Measurements from ENCODE around the gene TAF1.
"Not testable (repeated sequence)": the region's sequence is repeated elsewhere in the genome, so short reads cannot be mapped to it uniquely, and the experiment has no call there.

The TAF1 gene

DNA sequence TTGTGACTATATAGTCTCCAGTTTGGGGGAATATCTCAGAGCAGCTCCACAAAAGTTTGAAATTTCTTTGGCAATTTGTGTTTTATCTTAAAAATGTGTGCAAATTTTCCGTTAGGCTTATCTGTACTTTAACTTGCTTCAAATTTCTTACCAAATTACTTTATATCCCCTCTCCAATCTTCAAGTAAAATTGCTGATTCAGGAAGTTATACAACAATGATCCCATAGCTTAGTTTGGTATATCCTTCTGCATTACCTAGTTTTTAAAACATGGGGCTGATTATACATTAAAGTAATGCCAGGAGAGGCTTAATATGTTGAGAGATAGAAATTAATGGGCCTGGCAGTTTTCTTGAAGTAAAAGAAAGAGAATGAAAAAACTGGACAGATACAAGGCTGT, 66.6 kb downstream of the TAF1 start:
- DNase-seq, result no peak

DNA sequence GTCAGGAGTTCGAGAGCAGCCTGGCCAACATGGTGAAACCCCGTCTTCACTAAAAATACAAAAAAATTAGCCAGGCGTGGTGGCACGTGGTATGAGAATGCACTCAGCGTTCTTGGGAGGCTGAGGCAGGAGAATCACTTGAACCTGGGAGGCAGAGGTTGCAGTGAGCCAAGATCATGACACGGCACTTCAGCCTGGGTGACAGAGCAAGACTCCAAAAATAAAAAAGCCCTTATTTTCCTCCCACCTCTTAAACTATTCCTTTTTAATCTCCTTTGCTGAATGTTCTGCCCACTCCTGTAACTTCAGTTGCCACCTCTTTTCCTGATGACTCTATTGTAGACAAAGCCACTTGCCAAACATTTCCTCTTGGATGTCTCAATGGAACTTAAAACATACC, 72.6 kb downstream of the TAF1 start:
- no peak for DNase-seq

DNA sequence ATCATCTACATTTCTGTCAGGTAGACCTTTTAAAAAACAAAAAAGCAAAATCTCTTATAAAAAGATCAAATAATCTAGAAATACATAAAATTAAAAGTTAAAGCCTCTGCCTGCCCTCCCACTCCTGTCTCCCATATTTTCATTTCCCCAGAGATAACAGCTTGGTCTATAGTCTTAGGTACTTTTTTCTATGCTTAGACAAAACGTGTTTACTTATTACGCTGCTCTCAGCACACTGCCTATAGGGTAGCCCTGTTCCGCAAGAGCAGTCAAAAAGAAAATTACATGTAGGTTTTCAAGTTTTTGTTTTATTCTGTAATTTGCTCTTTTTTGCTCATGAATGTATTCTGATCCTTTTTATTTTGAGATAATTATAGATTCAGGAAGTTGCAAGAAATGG, 73.3 kb downstream of the TAF1 start:
- no peak for DNase-seq

GRCh38 chrX:71439896-71440295, 73.7 kb downstream of the TAF1 start:
- DNase-seq, result no peak

GRCh38 chrX:71440401-71440800, 74.2 kb downstream of the TAF1 start:
- no peak for DNase-seq

DNA sequence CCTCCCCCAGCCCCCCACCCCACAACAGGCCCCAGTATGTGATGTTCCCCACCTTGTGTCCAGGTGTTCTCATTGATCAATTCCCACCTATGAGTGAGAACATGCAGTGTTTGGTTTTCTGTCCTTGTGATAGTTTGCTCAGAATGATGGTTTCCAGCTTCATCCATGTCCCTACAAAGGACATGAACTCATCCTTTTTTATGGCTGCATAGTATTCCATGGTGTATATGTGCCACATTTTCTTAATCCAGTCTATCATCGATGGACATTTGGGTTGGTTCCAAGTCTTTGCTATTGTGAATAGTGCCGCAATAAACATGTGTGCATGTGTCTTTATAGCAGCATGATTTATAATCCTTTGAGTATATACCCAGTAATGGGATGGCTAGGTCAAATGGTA, 75.7 kb downstream of the TAF1 start:
- DNase-seq, result not testable (repeated sequence)

GRCh38 chrX:71450433-71451106, 84.4 kb downstream of the TAF1 start:
- DNase-seq, result no peak

DNA sequence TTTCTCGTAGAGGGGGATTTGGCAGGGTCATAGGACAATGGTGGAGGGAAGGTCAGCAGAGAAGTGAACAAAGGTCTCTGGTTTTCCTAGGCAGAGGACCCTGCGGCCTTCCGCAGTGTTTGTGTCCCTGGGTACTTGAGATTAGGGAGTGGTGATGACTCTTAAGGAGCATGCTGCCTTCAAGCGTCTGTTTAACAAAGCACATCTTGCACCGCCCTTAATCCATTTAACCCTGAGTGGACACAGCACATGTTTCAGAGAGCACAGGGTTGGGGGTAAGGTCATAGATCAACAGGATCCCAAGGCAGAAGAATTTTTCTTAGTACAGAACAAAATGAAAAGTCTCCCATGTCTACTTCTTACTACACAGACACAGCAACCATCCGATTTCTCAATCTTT, 85.4 kb downstream of the TAF1 start:
- DNase-seq, result not testable (repeated sequence)

- DNase-seq, result no peak
Measured at GRCh38 chrX:71453056-71453455, 86.9 kb downstream of the TAF1 start.

- DNase-seq, result no peak
Measured at GRCh38 chrX:71454222-71454621, 88.1 kb downstream of the TAF1 start.

DNA sequence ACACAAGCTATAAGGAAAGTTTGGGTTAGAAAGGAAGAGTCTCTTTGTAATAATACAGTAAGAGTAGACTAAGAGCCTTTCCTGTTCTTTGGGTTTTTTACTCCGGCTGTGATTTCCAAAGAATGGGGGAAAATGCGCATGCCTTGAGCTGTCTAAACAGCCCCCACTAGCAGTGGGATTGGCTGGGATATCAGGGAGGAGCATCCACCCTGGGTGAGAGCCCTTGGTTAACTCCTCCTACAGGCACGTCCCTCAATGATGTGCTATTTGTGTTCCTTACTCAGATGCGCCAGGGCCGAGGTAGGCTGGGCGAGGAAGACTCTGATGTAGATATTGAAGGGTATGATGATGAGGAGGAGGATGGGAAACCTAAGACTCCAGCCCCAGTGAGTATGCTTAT, 92.7 kb downstream of the TAF1 start:
- no peak for DNase-seq

DNA sequence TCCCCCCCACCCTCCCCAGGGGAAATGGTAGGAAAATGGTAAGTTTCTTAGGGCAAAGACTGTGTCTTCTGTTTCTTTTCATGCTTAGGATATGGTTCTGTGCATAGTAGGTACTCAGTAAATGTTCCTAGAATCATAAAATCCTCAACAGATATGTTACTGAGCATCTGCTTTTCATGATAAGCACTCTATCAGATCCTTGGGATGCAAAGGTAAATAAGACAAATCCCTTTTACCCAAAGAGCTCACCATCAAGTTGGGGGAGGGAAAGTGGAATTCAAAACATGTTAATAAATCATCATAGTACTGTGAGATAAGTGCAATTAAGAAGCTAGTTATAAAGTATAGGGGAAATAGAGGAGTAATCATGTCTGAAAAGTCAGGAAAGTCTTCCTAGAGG, 98.8 kb downstream of the TAF1 start:
- DNase-seq, result no peak

GRCh38 chrX:71466979-71467523, 100.9 kb downstream of the TAF1 start:
- DNase-seq, result no peak

GRCh38 chrX:71475785-71476540, 109.8 kb downstream of the TAF1 start:
- no peak for DNase-seq

DNA sequence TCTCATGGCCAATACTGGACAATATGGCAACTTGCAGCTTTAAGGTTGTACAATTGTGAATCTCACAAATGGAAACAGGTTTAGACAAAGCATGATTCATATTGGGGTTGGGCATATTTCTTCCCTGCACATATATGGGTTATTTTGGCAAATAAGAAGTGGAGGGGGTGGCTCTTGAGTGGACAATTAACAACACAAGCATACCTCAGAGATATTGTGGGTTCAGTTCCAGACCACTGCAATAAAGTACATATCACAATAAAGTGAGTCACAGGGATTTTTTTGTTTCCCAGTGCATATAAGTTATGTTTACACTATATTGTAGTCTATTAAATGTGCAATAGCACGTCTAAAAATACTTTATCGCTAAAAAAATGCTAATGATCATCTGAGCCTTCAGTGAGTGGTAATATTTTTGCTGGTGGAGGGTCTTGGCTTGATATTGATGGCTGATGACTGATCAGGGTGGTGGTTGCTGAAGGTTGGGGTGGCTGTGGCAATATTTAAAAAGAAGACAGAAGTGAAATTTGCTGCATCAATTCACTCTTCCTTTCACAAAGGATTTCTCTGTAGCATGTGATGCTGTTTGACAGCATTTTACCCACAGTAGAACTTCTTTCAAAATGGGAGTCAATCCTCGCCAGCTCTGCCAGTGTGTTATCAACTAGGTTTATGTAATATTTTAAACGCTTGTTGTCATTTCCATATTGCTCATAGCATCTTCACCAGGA, 116.2 kb downstream of the TAF1 start:
- DNase-seq, result no peak

GRCh38 chrX:71487814-71488213, 121.7 kb downstream of the TAF1 start:
- DNase-seq, result no peak

GRCh38 chrX:71489540-71489939, 123.4 kb downstream of the TAF1 start:
- no peak for DNase-seq

DNA sequence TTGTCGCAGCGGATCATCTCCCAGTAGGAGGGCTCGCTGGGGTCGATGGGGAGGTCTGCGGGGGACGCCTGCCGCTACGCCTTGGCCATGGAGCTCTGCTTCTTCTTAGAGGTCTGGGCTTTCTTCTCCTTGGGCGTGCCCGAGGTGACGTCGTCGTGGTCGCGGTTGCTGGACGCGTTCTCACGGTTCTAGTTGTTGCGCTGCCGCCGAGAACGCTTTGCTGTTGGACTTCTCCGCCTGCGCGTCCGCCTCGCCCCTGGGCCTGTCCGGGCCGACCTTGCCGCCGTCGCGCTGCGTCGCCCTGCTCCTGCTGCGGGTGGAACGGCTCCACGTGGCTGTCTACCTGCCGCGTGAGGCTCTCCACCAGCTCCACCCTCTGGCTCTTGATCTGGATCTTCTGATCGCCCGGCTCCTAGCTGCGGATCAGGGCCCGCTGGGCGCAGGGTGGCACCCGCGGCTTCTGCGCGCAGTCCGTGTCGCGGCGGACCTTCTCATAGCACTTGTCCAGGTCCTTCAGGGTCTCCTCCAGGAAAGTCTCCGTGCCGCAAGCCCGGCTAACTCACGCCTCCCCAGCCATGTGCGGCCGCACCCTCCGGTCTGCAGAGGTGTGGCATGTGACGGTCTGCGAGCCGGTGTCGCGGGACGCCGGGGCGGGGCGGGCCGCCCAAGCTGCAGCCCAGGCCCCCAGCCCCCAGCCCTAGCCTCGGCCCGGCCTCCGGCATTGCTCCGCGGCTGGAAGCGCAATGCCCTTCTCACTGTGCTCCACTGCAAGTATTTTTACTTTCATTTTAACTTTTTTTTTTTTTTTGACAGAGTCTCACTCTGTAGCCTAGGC, 126.3 kb downstream of the TAF1 start:
- DNase-seq, result no peak

GRCh38 chrX:71493111-71493613, 127.0 kb downstream of the TAF1 start:
- DNase-seq, result no peak

GRCh38 chrX:71495979-71496378, 129.8 kb downstream of the TAF1 start:
- DNase-seq, result not testable (repeated sequence)

GRCh38 chrX:71496476-71496875, 130.3 kb downstream of the TAF1 start:
- DNase-seq, result no peak

- DNase-seq, result not testable (repeated sequence)
Measured at GRCh38 chrX:71502080-71502479, 135.9 kb downstream of the TAF1 start.

DNA sequence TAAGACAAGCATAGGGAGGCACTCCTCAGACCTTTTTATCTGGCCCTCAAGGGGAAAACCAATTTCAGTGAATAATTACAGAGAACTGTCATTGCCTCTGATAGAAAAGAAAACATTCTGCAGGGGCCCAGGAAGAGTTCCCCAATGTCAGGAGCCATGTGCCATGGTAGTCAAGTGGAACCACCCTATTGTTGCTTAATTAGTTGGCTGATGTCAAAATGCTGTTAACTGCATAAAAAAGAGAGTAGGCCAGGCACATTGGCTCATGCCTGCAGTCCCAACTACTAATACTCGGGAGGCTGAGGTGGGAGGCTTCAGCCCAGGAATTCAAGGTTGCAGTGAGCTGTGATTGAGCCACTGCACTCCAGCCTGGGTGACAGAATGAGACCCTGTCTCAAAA, 138.2 kb downstream of the TAF1 start:
- no peak for DNase-seq

All from GDM1 (cell line).